ENCODE measurements around the gene SLC25A14. TPM values are rescaled to one million over a fixed set of nuclear protein-coding genes. Genes with fewer than 3 reads are reported as not detected.

SLC25A14 gene
- total RNA-seq, 1 donor from 2014 or later, result 28.4 TPM

- TF ChIP-seq CTCF (IDR thresholded peaks at IDR 0.05; ENCODE audit: partially characterized antibody, unreplicated experiment), result no peak
- Mint-ChIP-seq H3K4me1 (ENCODE audit: low read depth, unreplicated experiment) (no peaks in the 10 kb centered on the region), H3K9me3 (ENCODE audit: unreplicated experiment) (no peaks in the 10 kb centered on the region), H3K4me3 (ENCODE audit: unreplicated experiment) (no peak overlapping the region), H3K27me3 (ENCODE audit: unreplicated experiment) (peaks cover 2% of the 10 kb centered on the region), H3K36me3 (ENCODE audit: unreplicated experiment) (no peaks in the 10 kb centered on the region), H3K27ac (ENCODE audit: unreplicated experiment) (no peak overlapping the region)
- DNase-seq, result no peak
Measured at GRCh38 chrX:130415201-130415600, 75.5 kb downstream of the SLC25A14 start.

GRCh38 chrX:130416785-130417184, 77.1 kb downstream of the SLC25A14 start:
- DNase-seq, result no peak
- Mint-ChIP-seq H3K27me3 (ENCODE audit: unreplicated experiment) (peaks cover 2% of the 10 kb centered on the region), H3K27ac (ENCODE audit: unreplicated experiment) (no peak overlapping the region), H3K4me1 (ENCODE audit: low read depth, unreplicated experiment) (no peaks in the 10 kb centered on the region), H3K36me3 (ENCODE audit: unreplicated experiment) (no peaks in the 10 kb centered on the region), H3K4me3 (ENCODE audit: unreplicated experiment) (no peak overlapping the region), H3K9me3 (ENCODE audit: unreplicated experiment) (no peaks in the 10 kb centered on the region)
- TF ChIP-seq CTCF (IDR thresholded peaks at IDR 0.05; ENCODE audit: partially characterized antibody, unreplicated experiment), result no peak

GRCh38 chrX:130418066-130418465, 78.3 kb downstream of the SLC25A14 start:
- no peaks in the 10 kb centered on the region for H3K9me3 Mint-ChIP-seq (ENCODE audit: unreplicated experiment)
- DNase-seq, result no peak
- H3K4me1 Mint-ChIP-seq (ENCODE audit: low read depth, unreplicated experiment), result no peaks in the 10 kb centered on the region

GRCh38 chrX:130418740-130419139, 79.0 kb downstream of the SLC25A14 start:
- Mint-ChIP-seq H3K4me3 (ENCODE audit: unreplicated experiment) (no peak overlapping the region), H3K9me3 (ENCODE audit: unreplicated experiment) (no peaks in the 10 kb centered on the region), H3K27ac (ENCODE audit: unreplicated experiment) (no peak overlapping the region), H3K27me3 (ENCODE audit: unreplicated experiment) (peaks cover 2% of the 10 kb centered on the region), H3K36me3 (ENCODE audit: unreplicated experiment) (no peaks in the 10 kb centered on the region), H3K4me1 (ENCODE audit: low read depth, unreplicated experiment) (no peaks in the 10 kb centered on the region)
- TF ChIP-seq CTCF (IDR thresholded peaks at IDR 0.05; ENCODE audit: partially characterized antibody, unreplicated experiment), result no peak
- DNase-seq, result no peak

More at GRCh38 chrX:130418066-130418465, 78.3 kb downstream of the SLC25A14 start:
- Mint-ChIP-seq H3K36me3 (ENCODE audit: unreplicated experiment) (no peaks in the 10 kb centered on the region), H3K27ac (ENCODE audit: unreplicated experiment) (no peak overlapping the region), H3K27me3 (ENCODE audit: unreplicated experiment) (peaks cover 2% of the 10 kb centered on the region), H3K4me3 (ENCODE audit: unreplicated experiment) (no peak overlapping the region)
- no peak for TF ChIP-seq CTCF (IDR thresholded peaks at IDR 0.05; ENCODE audit: partially characterized antibody, unreplicated experiment)

GRCh38 chrX:130419263-130419662, 79.5 kb downstream of the SLC25A14 start:
- H3K27me3 Mint-ChIP-seq (ENCODE audit: unreplicated experiment), result peaks cover 2% of the 10 kb centered on the region
- H3K36me3 Mint-ChIP-seq (ENCODE audit: unreplicated experiment), result no peaks in the 10 kb centered on the region
- no peaks in the 10 kb centered on the region for H3K9me3 Mint-ChIP-seq (ENCODE audit: unreplicated experiment)
- H3K4me3 Mint-ChIP-seq (ENCODE audit: unreplicated experiment), result no peak overlapping the region
- no peak overlapping the region for H3K27ac Mint-ChIP-seq (ENCODE audit: unreplicated experiment)
- no peaks in the 10 kb centered on the region for H3K4me1 Mint-ChIP-seq (ENCODE audit: low read depth, unreplicated experiment)
- TF ChIP-seq CTCF (IDR thresholded peaks at IDR 0.05; ENCODE audit: partially characterized antibody, unreplicated experiment), result no peak
- DNase-seq, result no peak

Other genes with a start within 250 kb of the SLC25A14 start
- 0.10 TPM for gene ELF4, start 229.4 kb upstream of the SLC25A14 start, total RNA-seq (ENCODE audit: unreplicated experiment)
- gene AIFM1, start 174.1 kb upstream of the SLC25A14 start, total RNA-seq (ENCODE audit: unreplicated experiment), result 29.1 TPM
- 13.3 TPM for gene RAB33A, start 168.0 kb upstream of the SLC25A14 start, total RNA-seq (ENCODE audit: unreplicated experiment)
- gene ZNF280C, start 71.0 kb upstream of the SLC25A14 start, total RNA-seq (ENCODE audit: unreplicated experiment), result 13.0 TPM
- not detected for gene GPR119, start 45.8 kb downstream of the SLC25A14 start, total RNA-seq (ENCODE audit: unreplicated experiment)
- 24.3 TPM for gene RBMX2, start 62.1 kb downstream of the SLC25A14 start, total RNA-seq (ENCODE audit: unreplicated experiment)

Measured in glutamatergic neuron (in vitro differentiated cells).